ENCODE measurements around the gene LCN12. TPM values are rescaled to one million over a fixed set of nuclear protein-coding genes. Genes with fewer than 3 reads are reported as not detected.
A peak's percentile ranks its signal among the peaks of the same experiment; 100 is the strongest.

Gene LCN12
- total RNA-seq, 1 experiment from 2014 or later, result 4.2 TPM

GRCh38 chr9:136973618-136974617 is 21.8 kb downstream of the LCN12 start (continued):
- no peak for TF ChIP-seq RAD21 (IDR thresholded peaks at IDR 0.05; ENCODE audit: low read depth)
- TF ChIP-seq SP1 (IDR thresholded peaks at IDR 0.05; ENCODE audit: low read depth), result no peak
- TF ChIP-seq ZFX (IDR thresholded peaks at IDR 0.05), result no peak
- TF ChIP-seq EZH2 (IDR thresholded peaks at IDR 0.05), result no peak
- TF ChIP-seq REST (IDR thresholded peaks at IDR 0.05; ENCODE audit: low read depth), result no peak
- TF ChIP-seq FOSL1 (IDR thresholded peaks at IDR 0.05; ENCODE audit: low read depth), result no peak
- TF ChIP-seq TCF7L2 (IDR thresholded peaks at IDR 0.05; ENCODE audit: borderline replicate concordance, extremely low read depth, insufficient read depth, insufficient read length), result no peak
- no peak for TF ChIP-seq ELF1 (IDR thresholded peaks at IDR 0.05; ENCODE audit: borderline replicate concordance, low read depth)

GRCh38 chr9:136974817-136975535 is 22.9 kb downstream of the LCN12 start:
- RAD21 ChIA-PET (ENCODE audit: low non-redundant PET in 1 of 2, low total read pairs in 2 of 2, uncharacterized antibody in 2 of 2, unreplicated experiment in 2 of 2), result no interaction called here
- H2AFZ ChIP-seq (ENCODE audit: low read depth, low read length, poor library complexity, severe bottlenecking), result no peak overlapping the region
- H4K20me1 ChIP-seq (ENCODE audit: insufficient read depth), result no peaks in the 10 kb centered on the region
- no peak for TF ChIP-seq EGR1 (IDR thresholded peaks at IDR 0.05; ENCODE audit: low read depth)
- no TSS peak for BruUV-seq (replicated peaks)
- ATAC-seq (no peak), DNase-seq (ENCODE audit: low read depth, low spot score) (no peak)
- no peaks in the 10 kb centered on the region for H3K36me3 ChIP-seq (ENCODE audit: control insufficient read depth in 1 of 2, insufficient read depth in 2 of 2, low read length in 2 of 2)
- POLR2A ChIA-PET, result no interaction called here
- no peak overlapping the region; the same call in 1 of the 2 replicates for H3K27ac ChIP-seq (ENCODE audit: low read depth, low read length)
- intact Hi-C loops (cut with micrococcal nuclease), result no loop called here
- H3K9me3 ChIP-seq (ENCODE audit: control insufficient read depth in 1 of 2, insufficient read depth in 1 of 2, low read depth in 1 of 2, low read length in 2 of 2), result no peaks in the 10 kb centered on the region
- CTCF ChIA-PET, result interaction anchor here (1.0 to 2.0 kb wide), 4 partner anchors 9 to 93 kb away, joined by 3 to 8 read pairs (median 6); partner anchors contain the start of gene PAXX
- H3K9ac ChIP-seq (ENCODE audit: low read length), result no peak overlapping the region
- no peaks in the 10 kb centered on the region for H3K79me2 ChIP-seq (ENCODE audit: insufficient read depth, low read length)
- peaks cover 2 to 32% of the 10 kb centered on the region in 2 experiments; a peak in 3 of 4 replicates for H3K4me1 ChIP-seq (ENCODE audit: control insufficient read depth in 1 of 2, insufficient read depth in 2 of 2, low read length in 2 of 2)
- H3K9me2 ChIP-seq (ENCODE audit: insufficient read depth), result no peaks in the 10 kb centered on the region
- H3K4me3 ChIP-seq (replicated peaks in 1 of 2; ENCODE audit: low read depth in 1 of 2, low read length in 2 of 2), result no peak overlapping the region
- no peaks in the 10 kb centered on the region for H3K27me3 ChIP-seq (ENCODE audit: insufficient read depth, low read length)
- H3K4me2 ChIP-seq (ENCODE audit: low read length), result peak overlapping the region; percentile 32
